GM19025 (cell line): ENCODE data around the gene NKIRAS1.
A peak's percentile ranks its signal among the peaks of the same experiment; 100 is the strongest.
"Not testable (repeated sequence)": the region's sequence is repeated elsewhere in the genome, so short reads cannot be mapped to it uniquely, and the experiment has no call there.

Source experiments
- ATAC-seq: cut with Tn5 transposase; IDR thresholded peaks from one replicate; pipeline ENCODE4 v1.9.1; 2021; ENCODE audit warnings: mild to moderate bottlenecking, low read depth, moderate library complexity; ENCODE audit not compliant: unreplicated experiment

NKIRAS1 gene

GRCh38 chr3:23941440-23941839 lies 24.6 kb upstream of the NKIRAS1 start:
- no peak for ATAC-seq

- no peak for ATAC-seq
These were observed 24.0 kb upstream of the NKIRAS1 start for GRCh38 chr3:23940775-23941174.

GRCh38 chr3:23938688-23939087 lies 21.9 kb upstream of the NKIRAS1 start:
- no peak for ATAC-seq

GRCh38 chr3:23937296-23937695 lies 20.5 kb upstream of the NKIRAS1 start:
- ATAC-seq: no peak

DNA sequence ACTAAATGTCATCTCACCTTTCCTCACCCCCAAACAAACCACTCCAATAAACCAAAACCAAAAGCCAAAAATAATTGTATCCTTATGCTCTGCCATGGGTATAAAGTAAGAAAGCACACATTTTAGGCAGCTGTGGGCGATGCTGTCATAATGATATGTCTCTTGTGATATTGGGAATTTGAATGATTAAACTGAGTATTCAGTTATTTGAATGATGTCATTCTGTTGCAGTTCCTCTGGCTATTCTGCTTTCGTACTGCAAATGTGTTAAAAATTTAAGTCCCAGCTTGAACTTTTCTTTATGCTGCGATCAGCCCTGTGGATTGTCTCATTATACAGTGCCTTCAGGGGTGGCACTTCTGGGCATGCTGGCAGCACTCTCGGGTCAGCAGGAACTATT lies 17.5 kb upstream of the NKIRAS1 start:
- no peak for ATAC-seq

- no peak for ATAC-seq
These were observed 15.8 kb upstream of the NKIRAS1 start for GRCh38 chr3:23932571-23932970.

- ATAC-seq: no peak
These were observed 14.8 kb upstream of the NKIRAS1 start for GRCh38 chr3:23931597-23931996.

DNA sequence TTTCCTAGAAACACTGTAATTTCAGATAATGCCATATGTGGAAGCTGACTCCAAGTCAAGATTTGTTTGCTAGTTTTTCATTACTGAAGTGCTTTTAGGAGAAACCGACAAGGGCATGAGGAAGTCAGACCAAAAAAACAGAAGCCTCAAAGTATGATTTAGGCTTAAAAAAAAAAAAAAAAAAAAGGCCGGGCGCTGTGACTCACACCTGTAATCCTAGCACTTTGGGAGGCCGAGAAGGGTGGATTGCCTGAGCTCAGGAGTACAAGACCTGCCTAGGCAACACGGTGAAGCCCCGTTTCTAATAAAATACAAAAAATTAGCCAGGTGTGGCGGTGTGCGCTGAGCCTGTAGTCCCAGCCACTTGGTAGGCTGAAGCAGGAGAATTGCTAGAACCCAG lies 11.7 kb upstream of the NKIRAS1 start:
- ATAC-seq: no peak

DNA sequence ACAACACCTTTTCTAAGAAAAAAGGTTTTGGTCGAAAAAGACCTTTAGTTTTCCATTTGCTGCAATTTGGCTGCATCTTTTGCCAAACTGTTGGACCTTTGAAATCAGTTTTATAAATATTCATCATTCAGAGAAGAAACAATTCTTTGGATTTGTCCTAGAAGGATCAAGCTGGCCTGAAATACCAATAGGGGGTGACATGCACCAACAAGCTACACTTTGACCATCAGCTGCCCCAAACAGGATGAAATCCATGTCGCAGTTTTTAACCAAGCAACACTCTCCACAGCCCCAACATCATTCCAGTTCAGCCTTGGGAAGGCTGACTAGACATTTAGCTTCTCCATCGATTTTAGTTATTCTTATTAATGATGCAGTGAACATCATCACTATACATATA lies 9.9 kb upstream of the NKIRAS1 start:
- ATAC-seq: no peak

DNA sequence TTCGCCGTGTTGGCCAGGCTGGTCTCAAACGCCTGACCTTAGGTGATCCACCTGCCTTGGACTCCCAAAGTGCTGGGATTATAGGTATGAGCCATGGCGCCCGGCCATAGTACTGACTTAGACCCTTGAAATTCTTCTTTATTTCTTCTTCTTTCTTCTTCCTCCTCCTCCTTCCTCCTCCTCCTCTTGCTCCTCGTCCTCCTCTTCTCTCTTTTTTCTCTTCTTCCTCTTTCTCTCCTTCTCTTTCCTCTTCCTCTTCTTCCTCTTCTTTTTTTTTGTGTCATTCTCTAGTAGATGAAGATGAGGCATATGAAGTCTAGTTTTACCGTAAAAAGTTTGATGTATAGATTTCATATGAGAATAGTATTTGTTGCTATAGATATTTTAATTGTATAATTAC lies 9.5 kb upstream of the NKIRAS1 start:
- ATAC-seq: no peak

DNA sequence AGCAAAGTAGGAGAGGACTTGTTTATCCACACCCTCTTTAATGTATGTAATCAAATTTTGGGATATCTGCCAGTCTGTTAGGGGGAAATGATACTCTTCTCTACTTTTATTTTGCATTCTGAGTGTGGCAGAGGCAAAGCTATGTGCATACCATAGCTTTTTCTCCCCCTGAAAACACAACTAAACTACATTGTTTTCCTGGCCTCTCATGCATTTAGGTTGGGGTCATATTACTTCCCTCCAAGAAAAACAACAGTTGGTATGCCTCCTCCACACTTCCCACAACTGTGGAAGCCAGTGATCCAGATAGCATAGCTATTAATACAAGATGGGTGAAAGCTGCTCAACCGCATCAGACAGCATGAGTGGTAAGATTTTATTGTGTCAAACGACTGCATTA lies 7.0 kb upstream of the NKIRAS1 start:
- no peak for ATAC-seq

DNA sequence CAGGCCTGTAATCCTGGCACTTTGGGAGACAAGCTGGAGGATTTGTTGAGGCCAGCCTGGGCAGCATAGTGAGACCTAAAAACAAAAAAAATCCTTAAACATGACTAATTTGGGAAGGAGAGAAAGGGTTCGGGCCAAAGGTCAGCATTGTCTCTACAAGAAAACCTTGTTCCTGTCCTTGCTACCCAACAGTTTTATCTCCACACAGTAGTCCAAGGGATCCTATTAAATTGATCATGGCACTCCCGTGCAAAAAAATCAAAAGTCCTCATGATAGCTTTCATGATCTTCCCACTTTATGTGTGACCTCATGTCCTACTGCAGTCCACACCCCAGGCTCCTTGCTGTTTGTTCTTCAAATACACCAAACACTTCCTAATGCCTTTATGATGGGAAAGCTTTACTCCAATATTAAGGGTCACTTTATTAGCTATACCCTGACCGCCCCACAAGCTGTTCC lies 4.3 kb upstream of the NKIRAS1 start:
- no peak for ATAC-seq

DNA sequence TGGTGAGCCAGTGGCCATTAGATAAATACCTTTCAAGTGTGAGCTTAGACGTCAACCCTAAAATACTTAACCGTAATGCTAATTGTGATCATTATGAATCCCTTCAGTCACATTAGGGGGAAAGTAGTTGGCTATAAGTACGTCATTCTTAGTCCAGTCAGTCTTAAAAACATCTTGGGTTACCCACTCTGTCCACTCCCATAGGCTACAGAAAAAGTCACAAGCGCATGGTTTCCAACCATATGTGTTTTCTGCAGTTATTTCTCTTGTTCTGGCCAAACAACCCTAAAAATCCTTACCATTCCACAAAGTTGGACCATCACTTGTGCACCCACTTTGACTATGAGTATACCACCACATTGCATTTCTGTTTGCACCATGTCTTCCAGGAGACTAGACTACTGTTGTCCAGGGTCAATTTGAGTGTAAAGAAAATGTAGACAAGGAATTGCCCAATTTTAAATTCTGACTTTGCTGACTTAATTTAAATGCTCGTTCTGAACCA lies 3.4 kb upstream of the NKIRAS1 start:
- ATAC-seq: no peak

DNA sequence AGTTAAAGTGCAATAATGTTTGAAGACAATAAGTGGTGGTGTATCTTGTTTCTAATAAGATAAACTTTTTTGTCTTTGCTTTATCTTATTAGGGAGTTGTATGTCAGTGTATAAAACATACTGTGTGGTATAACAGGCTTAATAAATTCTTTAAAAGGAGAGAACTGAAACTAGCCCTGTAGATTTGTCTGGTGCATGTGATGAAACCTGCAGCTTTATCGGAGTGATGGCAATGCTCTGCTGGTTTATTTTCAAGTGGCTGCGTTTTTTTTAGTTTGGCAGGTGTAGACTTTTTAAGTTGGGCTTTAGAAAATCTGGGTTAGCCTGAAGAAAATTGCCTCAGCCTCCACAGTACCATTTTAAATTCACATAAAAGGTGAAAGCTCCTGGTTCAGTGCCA lies 2.8 kb upstream of the NKIRAS1 start:
- ATAC-seq: no peak

DNA sequence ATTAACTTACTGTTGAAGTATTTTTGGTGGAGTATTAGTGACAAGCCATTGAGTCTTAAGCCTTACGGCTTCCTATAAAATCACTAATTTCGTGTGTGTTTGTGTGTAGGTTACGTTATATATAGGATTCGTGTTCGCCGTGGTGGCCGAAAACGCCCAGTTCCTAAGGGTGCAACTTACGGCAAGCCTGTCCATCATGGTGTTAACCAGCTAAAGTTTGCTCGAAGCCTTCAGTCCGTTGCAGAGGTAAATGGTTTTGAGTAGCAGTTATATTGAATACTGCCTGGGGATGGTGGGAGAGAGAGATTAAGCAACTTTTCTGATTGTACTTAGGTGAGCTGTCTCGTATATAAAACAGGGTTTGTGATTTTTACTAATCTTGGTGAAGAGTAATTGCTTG lies 1.5 kb upstream of the NKIRAS1 start:
- ATAC-seq: not testable (repeated sequence)

GRCh38 chr3:23917679-23918303 lies 1.0 kb upstream of the NKIRAS1 start:
- not testable (repeated sequence) for ATAC-seq

- peak; percentile 39 for ATAC-seq
These were observed 471 bp downstream of the NKIRAS1 start for GRCh38 chr3:23916152-23916885.

- no peak for ATAC-seq
These were observed 1.2 kb downstream of the NKIRAS1 start for GRCh38 chr3:23915537-23916108.

DNA sequence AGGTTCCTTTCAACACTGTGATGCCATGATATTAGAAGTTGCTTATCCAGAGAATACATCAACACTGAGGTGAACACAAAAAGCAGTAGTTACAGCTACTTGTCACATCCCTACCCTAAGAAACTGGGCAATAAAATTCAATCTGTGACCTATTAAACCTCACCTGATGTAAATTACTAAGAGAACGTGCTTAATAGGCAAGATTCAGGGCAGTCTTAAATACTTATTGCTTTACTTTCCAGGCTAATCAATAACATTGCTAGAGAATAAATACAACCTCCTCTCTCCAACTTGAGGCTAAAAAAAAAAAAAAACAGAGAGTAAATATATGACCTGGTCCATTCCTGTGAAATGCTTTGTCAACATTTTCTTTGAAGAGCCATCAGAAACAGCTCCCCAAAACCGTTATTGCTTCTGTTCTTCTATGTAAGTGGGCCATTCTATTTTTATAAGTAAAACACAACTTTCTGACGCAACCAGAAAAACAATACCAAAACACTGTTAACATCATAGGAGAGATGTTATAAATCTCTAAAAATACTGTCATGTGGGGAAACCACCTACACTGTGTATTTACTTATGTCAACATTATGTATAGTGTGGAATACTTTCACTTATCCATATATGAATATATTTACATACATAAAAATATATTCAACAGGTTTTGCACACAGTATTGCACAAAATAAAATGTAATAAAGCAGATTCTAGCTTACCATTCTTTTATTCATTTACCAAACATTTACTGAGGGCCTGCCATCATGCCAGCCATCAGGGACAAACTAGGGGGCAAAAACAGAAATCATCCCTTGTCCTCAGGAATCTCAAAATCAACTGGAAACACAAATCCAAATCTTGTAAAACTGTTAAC lies 2.7 kb downstream of the NKIRAS1 start:
- ATAC-seq: no peak

DNA sequence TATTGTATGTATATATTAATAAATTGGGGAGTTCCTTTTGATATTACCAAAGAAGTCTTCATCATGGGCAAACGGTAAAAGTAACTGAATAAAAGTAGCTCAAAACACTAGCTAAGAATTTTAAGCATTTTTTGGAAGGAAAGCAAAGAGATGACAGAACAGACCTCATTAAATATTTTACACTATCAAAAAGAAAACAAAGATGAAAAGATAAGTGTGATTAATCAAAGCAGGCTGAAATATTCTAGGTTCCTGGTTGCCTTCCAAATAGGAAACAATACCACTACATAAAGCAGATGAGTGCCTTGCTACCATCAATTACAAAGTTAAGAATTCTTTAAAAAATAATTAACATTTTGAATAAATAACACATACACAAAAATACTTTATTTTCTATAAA lies 3.6 kb downstream of the NKIRAS1 start:
- no peak for ATAC-seq

DNA sequence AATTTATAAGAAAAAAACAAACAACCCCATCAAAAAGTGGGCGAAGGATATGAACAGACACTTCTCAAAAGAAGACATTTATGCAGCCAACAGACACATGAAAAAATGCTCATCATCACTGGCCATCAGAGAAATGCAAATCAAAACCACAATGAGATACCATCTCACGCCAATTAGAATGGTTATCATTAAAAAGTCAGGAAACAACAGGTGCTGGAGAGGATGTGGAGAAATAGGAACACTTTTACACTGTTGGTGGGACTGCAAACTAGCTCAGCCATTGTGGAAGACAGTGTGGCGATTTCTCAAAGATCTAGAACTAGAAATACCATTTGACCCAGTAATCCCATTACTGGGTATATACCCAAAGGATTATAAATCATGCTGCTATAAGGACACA lies 4.5 kb downstream of the NKIRAS1 start:
- not testable (repeated sequence) for ATAC-seq
